HG03039 (cell line): ENCODE results near the gene ZNF652.
"Not testable (repeated sequence)": the region's sequence is repeated elsewhere in the genome, so short reads cannot be mapped to it uniquely, and the experiment has no call there.

Experiments used
- ATAC-seq: cut with Tn5 transposase; IDR thresholded peaks from one replicate; pipeline ENCODE4 v1.9.1; 2021; ENCODE audit warnings: mild to moderate bottlenecking, moderate library complexity; ENCODE audit not compliant: unreplicated experiment

ZNF652 gene

GRCh38 chr17:49277638-49278037 lies 84.4 kb downstream of the ZNF652 start:
- ATAC-seq, result no peak

- not testable (repeated sequence) for ATAC-seq
These were observed 86.1 kb downstream of the ZNF652 start for GRCh38 chr17:49275981-49276380.

GRCh38 chr17:49269356-49269755 lies 92.7 kb downstream of the ZNF652 start:
- ATAC-seq, result no peak

GRCh38 chr17:49267912-49268311 lies 94.1 kb downstream of the ZNF652 start:
- no peak for ATAC-seq

DNA sequence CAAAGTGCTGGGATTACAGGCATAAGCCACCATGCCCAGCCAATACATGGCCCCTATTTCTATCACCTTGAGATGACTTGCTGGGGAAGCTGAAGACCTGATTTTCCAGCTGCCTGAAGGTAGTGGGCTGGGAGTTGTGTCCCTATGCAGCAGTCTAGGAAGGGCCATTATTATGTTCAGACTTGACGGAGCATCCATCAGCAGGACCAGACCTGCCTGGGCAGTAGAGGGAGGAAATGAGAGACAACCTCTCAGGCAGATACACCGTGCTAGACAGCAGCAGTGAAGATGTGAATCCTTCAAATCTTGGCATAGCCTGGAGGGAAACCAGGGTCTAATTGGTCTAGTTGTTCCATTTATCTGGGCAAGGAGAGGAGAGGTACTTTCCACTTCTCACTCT lies 95.8 kb downstream of the ZNF652 start:
- ATAC-seq, result no peak

DNA sequence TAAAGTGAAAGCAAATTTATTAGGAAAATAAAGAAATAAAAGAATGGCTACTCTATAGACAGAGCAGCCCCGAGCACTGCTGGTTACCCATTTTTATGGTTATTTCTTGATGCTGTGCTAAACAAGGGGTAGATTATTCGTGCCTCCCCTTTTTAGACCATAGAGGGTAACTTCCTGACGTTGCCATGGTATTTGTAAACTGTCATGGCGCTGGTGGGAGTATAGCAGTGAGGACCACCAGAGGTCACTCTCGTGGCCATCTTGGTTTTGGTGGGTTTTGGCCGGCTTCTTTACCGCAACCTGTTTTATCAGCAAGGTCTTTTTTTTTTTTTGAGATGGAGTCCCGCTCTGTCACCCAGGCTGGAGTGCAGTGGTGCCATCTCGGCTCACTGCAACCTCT lies 100.5 kb downstream of the ZNF652 start:
- ATAC-seq, result not testable (repeated sequence)

GRCh38 chr17:49260817-49261291 lies 101.2 kb downstream of the ZNF652 start:
- no peak for ATAC-seq

GRCh38 chr17:49260011-49260816 lies 101.8 kb downstream of the ZNF652 start:
- ATAC-seq, result no peak

- ATAC-seq, result no peak
These were observed 102.4 kb downstream of the ZNF652 start for GRCh38 chr17:49259663-49260010.

DNA sequence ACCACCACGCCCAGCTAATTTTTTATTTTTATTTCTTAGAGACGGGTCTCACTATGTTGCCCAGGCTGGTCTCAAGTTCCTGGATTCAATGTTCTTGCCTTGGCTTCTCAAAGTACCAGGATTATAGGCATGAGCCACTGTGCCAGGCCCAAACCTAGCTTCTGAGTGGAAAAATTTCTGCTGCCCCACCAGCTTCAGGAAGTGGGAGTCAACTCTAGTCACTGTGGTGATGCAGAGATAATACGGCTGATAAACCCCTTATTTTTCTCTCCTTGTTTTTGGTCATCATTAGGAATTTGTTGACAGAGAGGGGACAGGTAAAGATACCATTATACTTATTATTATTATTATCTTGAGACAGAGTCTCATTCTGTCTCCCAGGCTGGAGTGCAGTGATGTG lies 103.7 kb downstream of the ZNF652 start:
- no peak for ATAC-seq

- no peak for ATAC-seq
These were observed 106.9 kb downstream of the ZNF652 start for GRCh38 chr17:49255125-49255524.

DNA sequence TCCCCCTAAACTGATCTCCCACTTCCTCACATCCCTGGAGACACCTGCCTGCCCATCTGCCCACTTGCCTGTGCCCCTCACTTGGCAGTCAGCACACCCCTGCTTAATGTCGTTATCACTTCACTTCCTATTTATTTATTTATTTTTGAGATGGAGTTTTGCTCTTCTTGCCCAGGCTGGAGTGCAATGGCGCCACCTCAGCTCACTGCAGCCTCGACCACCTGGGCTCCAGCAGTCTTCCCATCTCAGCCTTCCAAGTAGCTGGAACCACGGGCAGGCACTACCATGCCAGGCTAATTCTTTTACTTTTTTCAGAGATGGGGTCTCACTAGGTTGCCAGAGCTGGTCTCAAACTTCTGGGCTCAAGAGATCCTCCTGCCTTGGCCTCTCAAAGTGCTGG lies 108.0 kb downstream of the ZNF652 start:
- no peak for ATAC-seq

DNA sequence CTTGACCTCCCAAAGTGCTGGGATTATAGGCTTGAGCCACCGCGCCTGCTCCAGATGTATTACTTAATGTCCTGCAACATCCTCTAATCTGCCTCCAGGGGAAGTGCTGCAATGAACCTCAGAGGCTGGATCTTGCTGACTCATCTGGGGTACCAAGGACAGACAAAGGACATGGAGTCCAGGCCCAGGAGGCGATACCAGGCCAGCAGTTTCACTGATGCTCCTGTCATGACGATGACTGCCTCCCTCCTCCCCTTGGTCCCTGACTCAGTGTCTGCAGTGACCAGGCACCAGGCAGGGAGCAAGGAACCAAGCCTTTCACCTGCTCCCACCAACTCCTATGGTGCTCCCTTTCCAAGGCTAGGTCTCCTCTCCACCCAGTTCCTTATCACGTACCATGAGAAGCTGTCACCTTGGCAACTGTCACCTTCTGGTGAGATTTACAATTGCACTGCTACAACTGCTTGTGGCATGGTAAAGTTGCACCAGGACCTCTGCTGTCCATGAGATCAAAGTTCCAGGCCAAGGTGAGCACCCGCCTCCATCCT lies 109.8 kb downstream of the ZNF652 start:
- no peak for ATAC-seq

DNA sequence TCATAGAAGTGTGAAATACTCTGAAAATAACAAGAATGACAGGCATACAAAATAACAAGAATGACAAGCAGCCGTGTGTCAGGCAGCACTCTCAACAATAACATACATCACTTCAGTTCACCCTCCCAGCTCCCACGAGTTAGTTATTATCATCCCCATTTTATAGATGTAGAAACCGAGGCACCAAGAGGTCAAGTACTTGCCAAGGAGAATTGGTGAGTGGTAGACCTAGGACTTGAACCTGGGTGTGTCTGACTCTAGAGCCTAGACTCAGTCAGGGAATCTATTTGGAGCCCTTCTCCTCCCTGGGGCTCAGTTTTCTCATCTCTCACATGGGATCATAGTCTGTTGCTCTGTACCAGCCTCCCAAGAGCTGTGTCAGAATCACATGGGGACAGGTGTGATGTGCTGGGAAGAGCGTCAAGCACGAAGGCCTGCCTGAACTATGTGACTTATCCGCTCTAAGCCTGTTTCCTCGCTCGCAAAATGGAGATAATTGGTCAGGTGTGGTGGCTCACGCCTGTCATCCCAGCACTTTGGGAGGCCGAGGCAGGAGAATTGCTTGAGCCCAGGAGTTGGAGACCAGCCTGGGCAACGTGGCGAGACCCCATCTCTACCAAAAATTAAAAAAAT lies 112.0 kb downstream of the ZNF652 start:
- ATAC-seq, result no peak

DNA sequence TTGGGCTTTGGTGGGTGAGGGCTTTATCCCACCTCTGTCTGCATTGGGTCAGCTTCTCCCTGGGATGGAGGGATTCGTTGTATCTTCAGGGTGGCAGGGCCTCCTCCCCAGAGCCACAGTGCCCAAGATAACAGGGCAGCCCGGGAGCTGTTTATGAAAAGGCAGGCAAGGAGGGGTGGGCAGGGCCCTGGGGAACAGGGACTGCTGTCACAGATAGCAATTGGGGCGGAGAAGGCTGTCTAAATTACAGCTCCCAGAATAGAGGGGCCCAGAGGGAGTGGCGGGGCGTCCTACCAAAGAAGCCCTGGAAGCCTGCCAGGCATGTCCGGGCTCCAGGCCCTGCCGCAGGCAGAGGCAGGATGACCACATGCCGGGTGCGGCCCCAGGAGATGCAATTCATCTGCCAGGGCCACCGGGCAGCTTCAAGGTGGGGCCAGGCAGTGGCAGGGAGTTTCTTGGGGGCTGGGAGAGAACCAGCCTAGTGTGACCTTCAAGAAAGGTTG lies 112.7 kb downstream of the ZNF652 start:
- no peak for ATAC-seq

- ATAC-seq, result no peak
These were observed 114.1 kb downstream of the ZNF652 start for GRCh38 chr17:49247944-49248343.

GRCh38 chr17:49244839-49245238 lies 117.2 kb downstream of the ZNF652 start:
- no peak for ATAC-seq
